Measurements from ENCODE around the gene ZNF275. TPM values are rescaled to one million over a fixed set of nuclear protein-coding genes. Genes with fewer than 3 reads are reported as not detected.

The ZNF275 gene
- 8.9 and 9.1 TPM in 2 replicates for total RNA-seq

GRCh38 chrX:153333821-153334653, at the start of gene ZNF275:
Gene ZNF275, plus strand, starts transcription at chrX:153334153. Its CDS starts 2,527 bp downstream, at chrX:153336680.

DNA sequence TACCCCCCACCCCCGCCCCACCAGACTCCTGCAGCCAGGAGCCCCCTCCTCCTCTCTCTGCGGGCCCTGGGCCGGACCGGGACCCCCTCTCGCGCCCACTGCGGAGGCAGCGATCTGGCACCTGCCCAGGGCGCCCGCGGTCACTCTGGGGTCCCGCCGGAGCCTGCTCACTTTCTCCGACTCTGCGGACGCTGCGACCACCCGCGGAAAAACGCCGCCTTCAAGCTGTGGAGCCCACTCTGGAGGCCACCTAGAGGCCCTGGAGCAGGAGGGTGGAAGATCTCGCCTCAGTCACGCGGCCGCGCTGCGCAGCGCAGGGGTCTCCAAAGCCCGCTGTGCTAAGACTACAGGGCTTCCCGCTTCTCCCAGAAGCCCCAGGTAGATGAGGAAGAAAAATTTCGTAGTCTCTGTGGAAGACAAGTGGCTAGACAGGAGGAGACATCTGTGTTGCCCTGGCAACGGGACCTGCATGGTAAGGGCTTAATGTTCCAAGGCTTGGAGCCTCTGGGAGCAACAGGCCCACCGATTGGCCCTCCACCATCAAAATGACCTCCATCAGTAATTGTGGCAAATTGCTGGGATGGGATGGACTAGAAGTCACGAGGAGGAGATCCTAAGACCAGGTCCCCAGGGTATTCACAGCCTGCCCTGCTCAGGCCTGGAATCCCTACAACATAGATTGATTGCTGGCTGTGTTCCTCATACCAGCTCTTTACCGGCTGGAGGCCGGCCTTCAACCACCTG, 12.4 kb upstream of the ZNF275 start, which contains the start of gene PNMA6F:
Gene PNMA6F (minus strand): TSS at position 387 of the 744 bp plus-strand sequence. CDS start 1,093 bp downstream, outside the sequence.

GRCh38 chrX:153401133-153401764, 67.3 kb downstream of the ZNF275 start, which contains the start of gene PNMA6E:
Gene PNMA6E, minus strand, starts transcription at chrX:153401350. Its CDS starts 2,501 bp downstream, at chrX:153398849.

Small RNA genes lying within 50 kb of the gene (small RNA-seq; reads per million reads assigned to genes)
- not detected for gene AC152007.1

Other genes starting within 250 kb of the ZNF275 start
- gene MAGEA1, start 154.9 kb upstream of the ZNF275 start, total RNA-seq = not detected in 2 replicates
- gene PNMA6F, start 12.4 kb upstream of the ZNF275 start, total RNA-seq = not detected in 2 replicates
- gene PNMA6E, start 67.2 kb downstream of the ZNF275 start, total RNA-seq = not detected in 2 replicates
- 0.33 and 0.57 TPM in 2 replicates for gene ZFP92, start 77.3 kb downstream of the ZNF275 start, total RNA-seq
- 2.0 and 5.9 TPM in 2 replicates for gene TREX2, start 111.9 kb downstream of the ZNF275 start, total RNA-seq
- gene HAUS7, start 136.4 kb downstream of the ZNF275 start, total RNA-seq = 17.3 and 23.3 TPM in 2 replicates
- gene BGN, start 160.8 kb downstream of the ZNF275 start, total RNA-seq = 71.8 and 339 TPM in 2 replicates
- not detected in 2 replicates for gene ATP2B3, start 183.5 kb downstream of the ZNF275 start, total RNA-seq

Data from vein endothelial cell (primary cell).